Upper lobe of right lung (tissue), 1 donor: ENCODE measurements around the gene KCNG4. TPM values are rescaled to one million over a fixed set of nuclear protein-coding genes. Genes with fewer than 3 reads are reported as not detected.

Experiments
- ATAC-seq: fragments of 200-7000 bp; cut with Tn5 transposase; one replicate; pipeline ENCODE4 v1.9.1; 2020; ENCODE audit warnings: mild to moderate bottlenecking, moderate library complexity
- DNase-seq: peaks from one replicate; pipeline ENCODE4 v3.0.0-alpha.2; 2020
- H3K27ac ChIP-seq: fragments of 200-600 bp; one replicate; pipeline ENCODE4 v1.8.0; 2022
- H3K27me3 ChIP-seq: fragments of 200-600 bp; one replicate; pipeline ENCODE4 v1.8.0; 2022; ENCODE audit warnings: mild to moderate bottlenecking
- H3K36me3 ChIP-seq: fragments of 200-600 bp; one replicate; pipeline ENCODE4 v1.8.0; 2022
- H3K4me1 ChIP-seq: fragments of 200-600 bp; one replicate; pipeline ENCODE4 v1.8.0; 2022
- H3K4me3 ChIP-seq: fragments of 200-600 bp; one replicate; pipeline ENCODE4 v1.8.0; 2022; ENCODE audit warnings: mild to moderate bottlenecking
- H3K9me3 ChIP-seq: fragments of 200-600 bp; one replicate; pipeline ENCODE4 v1.8.0; 2022
- intact Hi-C: fragments of 100-400 bp; cut with DNase I; formaldehyde crosslinking; loops from one replicate; pipeline ENCODE4 v1.11.0; 2022
- total RNA-seq: library from RNA; stranded (reverse); fragmentation: NEBNext Ultra II Directional; extraction: Animal tissue kit (Norgen Biotek cat#: 25700); gene quantifications from one replicate; pipeline ENCODE4 v1.2.1, GENCODE V29; 2021
- TF ChIP-seq, protein P1 (sequence below): fragments of 200-600 bp; IDR thresholded peaks from one replicate; pipeline ENCODE4 v1.8.0; 2022; ENCODE audit warnings: antibody characterized with exemption
- donor health status: DM: no; HTN: yes; CAD: no; lungs with severe emphysema.

Gene KCNG4
- total RNA-seq, 1 donor from 2014 or later, result not detected

- H3K4me1 ChIP-seq, result peaks cover 33% of the 10 kb centered on the region
- H3K27me3 ChIP-seq, result no peaks in the 10 kb centered on the region
- intact Hi-C loops, result no loop called here
- DNase-seq (no peak), ATAC-seq (no peak)
- no peaks in the 10 kb centered on the region for H3K9me3 ChIP-seq
- TF ChIP-seq, protein P1, sequence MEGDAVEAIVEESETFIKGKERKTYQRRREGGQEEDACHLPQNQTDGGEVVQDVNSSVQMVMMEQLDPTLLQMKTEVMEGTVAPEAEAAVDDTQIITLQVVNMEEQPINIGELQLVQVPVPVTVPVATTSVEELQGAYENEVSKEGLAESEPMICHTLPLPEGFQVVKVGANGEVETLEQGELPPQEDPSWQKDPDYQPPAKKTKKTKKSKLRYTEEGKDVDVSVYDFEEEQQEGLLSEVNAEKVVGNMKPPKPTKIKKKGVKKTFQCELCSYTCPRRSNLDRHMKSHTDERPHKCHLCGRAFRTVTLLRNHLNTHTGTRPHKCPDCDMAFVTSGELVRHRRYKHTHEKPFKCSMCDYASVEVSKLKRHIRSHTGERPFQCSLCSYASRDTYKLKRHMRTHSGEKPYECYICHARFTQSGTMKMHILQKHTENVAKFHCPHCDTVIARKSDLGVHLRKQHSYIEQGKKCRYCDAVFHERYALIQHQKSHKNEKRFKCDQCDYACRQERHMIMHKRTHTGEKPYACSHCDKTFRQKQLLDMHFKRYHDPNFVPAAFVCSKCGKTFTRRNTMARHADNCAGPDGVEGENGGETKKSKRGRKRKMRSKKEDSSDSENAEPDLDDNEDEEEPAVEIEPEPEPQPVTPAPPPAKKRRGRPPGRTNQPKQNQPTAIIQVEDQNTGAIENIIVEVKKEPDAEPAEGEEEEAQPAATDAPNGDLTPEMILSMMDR, result no peak
- H3K27ac ChIP-seq, result no peak overlapping the region
- H3K4me3 ChIP-seq, result no peak overlapping the region
- H3K36me3 ChIP-seq, result no peaks in the 10 kb centered on the region
Measured at GRCh38 chr16:84282533-84282932, 42.7 kb upstream of the KCNG4 start.

DNA sequence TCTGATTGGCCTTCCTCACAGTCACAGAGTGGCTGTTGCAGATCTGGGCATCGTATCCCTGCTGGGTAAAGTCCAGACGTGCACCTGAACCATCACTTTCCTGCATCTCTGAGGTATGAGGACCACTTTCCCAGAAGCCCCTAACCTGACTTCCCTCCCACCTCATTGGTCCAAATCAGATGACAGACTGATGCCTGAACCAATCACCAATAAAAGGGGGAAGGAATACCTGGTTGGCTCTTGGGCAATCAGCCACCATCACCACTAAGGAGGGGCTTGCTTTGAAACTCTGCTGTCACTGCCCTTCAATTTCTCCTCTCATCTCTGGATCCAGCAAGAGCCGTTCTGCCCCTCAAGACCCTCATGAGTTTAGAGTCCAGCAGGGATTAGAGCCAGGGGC, 41.3 kb upstream of the KCNG4 start:
- no peak for ATAC-seq
- no peak for DNase-seq
- intact Hi-C loops, result no loop called here
- TF ChIP-seq, protein P1, result no peak
- H3K4me1 ChIP-seq, result peaks cover 24% of the 10 kb centered on the region
- H3K9me3 ChIP-seq, result no peaks in the 10 kb centered on the region
- H3K27me3 ChIP-seq, result no peaks in the 10 kb centered on the region
- no peak overlapping the region for H3K4me3 ChIP-seq
- H3K27ac ChIP-seq, result no peak overlapping the region
- no peaks in the 10 kb centered on the region for H3K36me3 ChIP-seq

DNA sequence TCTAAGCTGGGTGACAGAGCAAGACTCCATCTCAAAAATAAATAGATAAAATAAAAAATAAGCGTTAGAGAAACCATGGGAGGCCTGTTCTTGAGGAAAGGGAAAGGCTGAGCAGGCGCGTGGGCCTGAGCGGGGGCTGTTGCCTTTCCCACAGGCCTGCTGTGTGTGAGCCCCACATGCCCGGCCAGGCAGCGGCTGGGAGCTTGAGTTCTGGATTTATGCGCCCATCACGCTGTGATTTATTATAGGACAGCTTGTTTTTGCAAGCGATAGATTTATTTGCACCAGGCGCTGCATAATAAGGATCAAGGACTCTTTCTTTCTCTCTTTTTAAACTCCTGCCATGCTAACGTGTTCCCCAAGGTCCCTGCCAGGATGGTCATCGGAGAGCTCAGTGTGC, 40.1 kb upstream of the KCNG4 start:
- ATAC-seq (no peak), DNase-seq (no peak)
- no peak overlapping the region for H3K4me3 ChIP-seq
- no peak overlapping the region for H3K27ac ChIP-seq
- no peaks in the 10 kb centered on the region for H3K27me3 ChIP-seq
- TF ChIP-seq, protein P1, result no peak
- intact Hi-C loops, result loop anchor here (10.0 kb wide), 1 partner anchor 205 kb away; no protein-coding TSS in a partner anchor
- H3K9me3 ChIP-seq, result no peaks in the 10 kb centered on the region
- H3K36me3 ChIP-seq, result no peaks in the 10 kb centered on the region
- H3K4me1 ChIP-seq, result peaks cover 16% of the 10 kb centered on the region

DNA sequence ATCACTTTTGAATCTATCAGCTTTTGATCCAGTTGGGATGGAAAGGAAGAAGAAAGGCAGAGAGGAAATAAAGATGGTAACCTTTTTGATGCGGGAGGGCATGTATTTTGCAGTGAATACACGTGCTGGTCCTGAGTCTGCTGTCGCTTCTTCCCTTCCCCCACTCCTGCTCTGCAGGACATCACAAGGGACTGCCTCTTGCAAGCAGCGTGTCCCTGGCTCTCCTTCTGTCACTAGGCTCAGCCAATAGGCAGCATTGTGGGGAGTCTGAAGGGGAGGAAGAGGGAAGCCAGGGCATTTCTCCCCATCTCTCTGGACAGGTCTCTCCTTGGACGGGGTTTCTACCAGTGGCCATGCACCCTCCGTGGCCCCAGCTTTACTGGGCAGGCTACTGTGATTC, 39.2 kb upstream of the KCNG4 start:
- ATAC-seq, result no peak
- TF ChIP-seq, protein P1, result no peak
- intact Hi-C loops, result loop anchor here (10.0 kb wide), 1 partner anchor 206 kb away; no protein-coding TSS in a partner anchor
- Histone ChIP-seq H3K9me3 (no peaks in the 10 kb centered on the region), H3K4me3 (no peak overlapping the region), H3K36me3 (no peaks in the 10 kb centered on the region), H3K27ac (no peak overlapping the region), H3K27me3 (no peaks in the 10 kb centered on the region), H3K4me1 (peaks cover 6% of the 10 kb centered on the region)
- DNase-seq, result no peak

- Histone ChIP-seq H3K4me1 (peaks cover under 1% of the 10 kb centered on the region), H3K4me3 (no peak overlapping the region), H3K36me3 (no peaks in the 10 kb centered on the region), H3K27me3 (no peaks in the 10 kb centered on the region), H3K27ac (no peak overlapping the region), H3K9me3 (no peaks in the 10 kb centered on the region)
- ATAC-seq (no peak), DNase-seq (no peak)
- TF ChIP-seq, protein P1, result no peak
- intact Hi-C loops, result loop anchor here (10.0 kb wide), 1 partner anchor 206 kb away; no protein-coding TSS in a partner anchor
Measured at GRCh38 chr16:84278333-84278732, 38.5 kb upstream of the KCNG4 start.
